ENCODE data around the gene RTBDN. TPM values are rescaled to one million over a fixed set of nuclear protein-coding genes. Genes with fewer than 3 reads are reported as not detected.
A peak's percentile ranks its signal among the peaks of the same experiment; 100 is the strongest.

The RTBDN gene
- total and polyA plus RNA-seq, 7 experiments from 2014 or later = not detected

DNA sequence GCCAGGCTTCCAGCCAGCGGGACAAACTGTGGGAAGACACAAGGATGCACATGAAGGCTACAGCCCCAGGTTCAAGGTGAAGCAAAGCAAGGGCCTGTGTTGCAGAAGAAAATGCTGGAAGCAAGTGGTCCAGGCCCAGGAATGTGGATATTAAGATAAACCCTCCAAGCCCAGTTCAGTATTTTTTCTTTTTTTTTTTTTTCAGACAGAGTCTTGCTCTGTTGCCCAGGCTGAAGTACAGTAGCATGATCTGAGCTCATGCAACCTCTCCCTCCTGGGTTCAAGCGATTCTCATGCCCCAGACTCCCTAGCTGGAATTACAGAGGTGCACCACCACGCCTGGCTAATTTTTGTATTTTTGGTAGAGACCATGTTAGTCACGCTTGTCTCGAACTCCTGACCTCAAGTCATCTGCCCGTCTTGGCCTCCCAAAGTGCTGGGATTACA, 37.2 kb downstream of the RTBDN start:
- H3K27me3 Mint-ChIP-seq = peaks cover 0 to 2% (median 0%) of the 10 kb centered on the region in 5 donors
- Histone ChIP-seq H3K4me1 (ENCODE audit: control insufficient read depth in 2 of 2, insufficient read depth in 2 of 2, low read length in 2 of 2) (peaks cover 21 to 31% of the 10 kb centered on the region in 2 donors), H3K27me3 (ENCODE audit: control insufficient read depth in 2 of 2, insufficient read depth in 2 of 2, low read length in 2 of 2) (no peaks in the 10 kb centered on the region), H3K9me3 (ENCODE audit: control insufficient read depth in 2 of 3, low read length in 3 of 3) (no peaks in the 10 kb centered on the region), H3K27ac (ENCODE audit: low read depth, low read length) (no peak overlapping the region), H3K36me3 (ENCODE audit: control insufficient read depth in 2 of 3, insufficient read depth in 3 of 3, low read length in 3 of 3) (peaks cover 0 to 39% (median 5%) of the 10 kb centered on the region in 3 experiments), H3K4me3 (ENCODE audit: low read length) (no peak overlapping the region)
- ATAC-seq (no peak), DNase-seq (no peak)
- CTCF ChIA-PET = interaction anchor here (0.6 to 9.8 kb wide), 11 partner anchors 8 to 109 kb away, joined by 3 to 169 read pairs (median 3); partner anchors contain the start of genes HOOK2 and TNPO2
- peaks cover 0 to 15% (median 0%) of the 10 kb centered on the region in 5 donors for H3K36me3 Mint-ChIP-seq
- intact Hi-C loops (cut with micrococcal nuclease) = loop anchor here in 1 of 2 donors (2.0 kb wide), 2 partner anchors 50 to 74 kb away; partner anchors contain the start of gene TNPO2
- POLR2A ChIA-PET = interaction anchor here (0.6 to 8.4 kb wide), 6 partner anchors 11 to 64 kb away, joined by 3 to 621 read pairs (median 4); partner anchors contain the start of gene HOOK2
- peaks cover 0 to 14% (median 0%) of the 10 kb centered on the region in 11 donors for H3K9me3 Mint-ChIP-seq
- no peak overlapping the region for H3K4me3 Mint-ChIP-seq
- H3K4me1 Mint-ChIP-seq = peaks cover 20 to 44% (median 39%) of the 10 kb centered on the region in 7 donors
- peak overlapping the region in 4 of 9 donors; percentile 12 to 96 (median 55) for H3K27ac Mint-ChIP-seq

GRCh38 chr19:12796146-12797071, 38.0 kb downstream of the RTBDN start:
- DNase-seq = peak; percentile 68 to 86 (median 79)
- H3K27me3 ChIP-seq (ENCODE audit: control insufficient read depth in 2 of 2, insufficient read depth in 2 of 2, low read length in 2 of 2) = no peaks in the 10 kb centered on the region
- H3K27ac Mint-ChIP-seq = peak overlapping the region; percentile 87 to 100 (median 91)
- CTCF ChIA-PET = interaction anchor here (0.6 to 9.8 kb wide), 16 partner anchors 10 to 169 kb away, joined by 3 to 169 read pairs (median 7); partner anchors contain the start of gene HOOK2
- H3K4me1 ChIP-seq (ENCODE audit: control insufficient read depth in 2 of 2, insufficient read depth in 2 of 2, low read length in 2 of 2) = peaks cover 21 to 30% of the 10 kb centered on the region in 2 donors
- H3K4me3 ChIP-seq (ENCODE audit: low read length) = peak overlapping the region; percentile 44
- H3K27ac ChIP-seq (ENCODE audit: low read depth, low read length) = peak overlapping the region; percentile 56
- peaks cover 19 to 42% (median 37%) of the 10 kb centered on the region in 7 donors for H3K4me1 Mint-ChIP-seq
- peaks cover 0 to 43% (median 5%) of the 10 kb centered on the region in 3 experiments for H3K36me3 ChIP-seq (ENCODE audit: control insufficient read depth in 2 of 3, insufficient read depth in 3 of 3, low read length in 3 of 3)
- POLR2A ChIA-PET = interaction anchor here (0.6 to 8.4 kb wide), 15 partner anchors 10 to 182 kb away, joined by 3 to 621 read pairs (median 3); partner anchors contain the start of genes GET3, HOOK2, RNASEH2A and TNPO2
- peaks cover 0 to 19% (median 0%) of the 10 kb centered on the region in 11 donors for H3K9me3 Mint-ChIP-seq
- H3K4me3 Mint-ChIP-seq = peak overlapping the region; percentile 55 to 87 (median 80)
- H3K36me3 Mint-ChIP-seq = peaks cover 0 to 15% (median 0%) of the 10 kb centered on the region in 5 donors
- peaks cover 0 to 2% (median 0%) of the 10 kb centered on the region in 5 donors for H3K27me3 Mint-ChIP-seq
- intact Hi-C loops (cut with micrococcal nuclease) = loop anchor here (1.0 to 2.0 kb wide), 8 partner anchors 19 to 120 kb away; partner anchors contain the start of gene TNPO2 (in 1 of the 2)
- no peaks in the 10 kb centered on the region for H3K9me3 ChIP-seq (ENCODE audit: control insufficient read depth in 2 of 3, low read length in 3 of 3)
- peak; percentile 14 for ATAC-seq

DNA sequence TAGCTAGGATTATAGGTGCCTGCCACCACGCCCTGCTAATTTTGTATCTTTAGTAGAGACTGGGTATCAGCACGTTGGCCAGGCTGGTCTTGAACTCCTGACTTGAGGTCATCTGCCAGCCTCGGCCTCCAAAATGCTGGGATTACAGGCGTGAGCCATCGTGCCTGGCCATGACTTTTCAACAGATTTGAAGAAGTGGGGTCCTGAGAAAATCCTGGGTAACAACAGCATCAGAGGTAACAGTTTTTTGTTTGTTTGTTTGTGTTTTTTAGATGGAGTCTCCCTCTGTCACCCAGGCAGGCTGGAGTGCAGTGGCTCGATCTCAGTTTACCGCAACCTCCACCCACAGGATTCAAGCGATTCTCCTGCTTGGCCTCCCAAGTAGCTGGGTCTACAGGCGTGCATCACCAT, 39.4 kb downstream of the RTBDN start:
- ChIA-PET CTCF (interaction anchor here (0.9 to 9.8 kb wide), 8 partner anchors 11 to 171 kb away, joined by 3 to 169 read pairs (median 8); partner anchors contain the start of gene HOOK2), POLR2A (interaction anchor here (0.6 to 8.4 kb wide), 11 partner anchors 9 to 1729 kb away, joined by 3 to 621 read pairs (median 5); partner anchors contain the start of genes GET3, HOOK2, RNASEH2A and TNPO2)
- DNase-seq (no peak), ATAC-seq (no peak)
- H3K4me3 Mint-ChIP-seq = peak overlapping the region in 8 of 10 donors; percentile 74 to 95 (median 88)
- peaks cover 0 to 2% (median 0%) of the 10 kb centered on the region in 5 donors for H3K27me3 Mint-ChIP-seq
- H3K27ac Mint-ChIP-seq = peak overlapping the region; percentile 93 to 100 (median 97)
- no peaks in the 10 kb centered on the region for H3K27me3 ChIP-seq (ENCODE audit: control insufficient read depth in 2 of 2, insufficient read depth in 2 of 2, low read length in 2 of 2)
- H3K9me3 Mint-ChIP-seq = peaks cover 0 to 26% (median 0%) of the 10 kb centered on the region in 11 donors
- peak overlapping the region; percentile 99 for H3K27ac ChIP-seq (ENCODE audit: low read depth, low read length)
- H3K36me3 Mint-ChIP-seq = peaks cover 0 to 9% (median 0%) of the 10 kb centered on the region in 5 donors
- no peaks in the 10 kb centered on the region for H3K9me3 ChIP-seq (ENCODE audit: control insufficient read depth in 2 of 3, low read length in 3 of 3)
- intact Hi-C loops (cut with micrococcal nuclease) = loop anchor here (5.0 kb wide), 8 partner anchors 142 to 1703 kb away; partner anchors contain the start of genes CALR (in 2 of the 2), IER2 (in 1 of the 2), STX10 (in 1 of the 2) and SWSAP1 (in 1 of the 2)
- H3K36me3 ChIP-seq (ENCODE audit: control insufficient read depth in 2 of 3, insufficient read depth in 3 of 3, low read length in 3 of 3) = peaks cover 0 to 34% (median 3%) of the 10 kb centered on the region in 3 experiments
- peaks cover 25 to 42% (median 36%) of the 10 kb centered on the region in 7 donors for H3K4me1 Mint-ChIP-seq
- no peak overlapping the region for H3K4me3 ChIP-seq (ENCODE audit: low read length)
- peaks cover 21 to 29% of the 10 kb centered on the region in 2 donors for H3K4me1 ChIP-seq (ENCODE audit: control insufficient read depth in 2 of 2, insufficient read depth in 2 of 2, low read length in 2 of 2)

- ChIA-PET CTCF (interaction anchor here (2.0 to 9.8 kb wide), 5 partner anchors 18 to 53 kb away, joined by 7 to 169 read pairs (median 41); partner anchors contain the start of gene HOOK2), POLR2A (interaction anchor here (0.6 to 8.4 kb wide), 10 partner anchors 9 to 1730 kb away, joined by 3 to 621 read pairs (median 7); partner anchors contain the start of genes HOOK2, PRDX2, RNASEH2A and THSD8)
- H3K27ac ChIP-seq (ENCODE audit: low read depth, low read length) = peak overlapping the region; percentile 99
- no peak for ATAC-seq
- H3K36me3 Mint-ChIP-seq = peaks cover 0 to 9% (median 0%) of the 10 kb centered on the region in 5 donors
- no peaks in the 10 kb centered on the region for H3K27me3 ChIP-seq (ENCODE audit: control insufficient read depth in 2 of 2, insufficient read depth in 2 of 2, low read length in 2 of 2)
- H3K27ac Mint-ChIP-seq = peak overlapping the region; percentile 93 to 100 (median 97)
- H3K4me1 ChIP-seq (ENCODE audit: control insufficient read depth in 2 of 2, insufficient read depth in 2 of 2, low read length in 2 of 2) = peaks cover 21 to 30% of the 10 kb centered on the region in 2 donors
- peaks cover 0 to 28% (median 0%) of the 10 kb centered on the region in 3 experiments for H3K36me3 ChIP-seq (ENCODE audit: control insufficient read depth in 2 of 3, insufficient read depth in 3 of 3, low read length in 3 of 3)
- peaks cover 0 to 2% (median 0%) of the 10 kb centered on the region in 5 donors for H3K27me3 Mint-ChIP-seq
- H3K4me3 Mint-ChIP-seq = peak overlapping the region; percentile 74 to 95 (median 86)
- H3K4me1 Mint-ChIP-seq = peaks cover 25 to 38% (median 32%) of the 10 kb centered on the region in 7 donors
- peak in 3 of 9 donors; percentile 39 to 43 (median 40) for DNase-seq
- H3K9me3 ChIP-seq (ENCODE audit: control insufficient read depth in 2 of 3, low read length in 3 of 3) = no peaks in the 10 kb centered on the region
- H3K4me3 ChIP-seq (ENCODE audit: low read length) = peak overlapping the region; percentile 98
- intact Hi-C loops (cut with micrococcal nuclease) = loop anchor here (5.0 kb wide), 8 partner anchors 143 to 1702 kb away; partner anchors contain the start of genes CALR (in 2 of the 2), IER2 (in 1 of the 2), STX10 (in 1 of the 2) and SWSAP1 (in 1 of the 2)
- peaks cover 0 to 26% (median 0%) of the 10 kb centered on the region in 11 donors for H3K9me3 Mint-ChIP-seq
Measured at GRCh38 chr19:12794196-12794941, 40.0 kb downstream of the RTBDN start.

All from naive thymus-derived CD4-positive, alpha-beta T cell (primary cell).